Osteoblast (primary cell): ENCODE measurements around the gene CRADD. TPM values are rescaled to one million over a fixed set of nuclear protein-coding genes. Genes with fewer than 3 reads are reported as not detected.
A peak's percentile ranks its signal among the peaks of the same experiment; 100 is the strongest.

Source experiments
- DNase-seq: peaks from one replicate; pipeline ENCODE4 v3.0.0; 2011; ENCODE audit warnings: low spot score, mixed read lengths; ENCODE audit not compliant: insufficient read length; ENCODE audit errors: missing footprints
- H2AFZ ChIP-seq: 2 replicates; pipeline ENCODE4 v1.6.0; 2011; ENCODE audit warnings: mild to moderate bottlenecking, low read length
- H3K27ac ChIP-seq: 2 replicates; pipeline ENCODE4 v1.5.1; 2011; ENCODE audit warnings: mild to moderate bottlenecking, low read depth, low read length, moderate library complexity
- H3K27me3 ChIP-seq: 2 replicates; pipeline ENCODE4 v1.6.0; 2012; ENCODE audit warnings: mild to moderate bottlenecking, control low read depth, inconsistent platforms, low read length, moderate library complexity; ENCODE audit not compliant: insufficient read depth
- H3K36me3 ChIP-seq: 2 replicates; pipeline ENCODE4 v1.5.1; 2011; ENCODE audit warnings: mild to moderate bottlenecking, low read length, control low read depth, moderate library complexity; ENCODE audit not compliant: insufficient read depth
- H3K4me1 ChIP-seq: 2 replicates; pipeline ENCODE4 v1.5.1; 2011; ENCODE audit warnings: mild to moderate bottlenecking, low read length, control low read depth, moderate library complexity; ENCODE audit not compliant: insufficient read depth
- H3K4me2 ChIP-seq: 2 replicates; pipeline ENCODE4 v1.6.0; 2011; ENCODE audit warnings: mild to moderate bottlenecking, low read length; ENCODE audit not compliant: insufficient read depth
- H3K4me3 ChIP-seq: fragments of 200-600 bp; sonication (generic); 3 replicates; pipeline ENCODE4 v1.5.1; 2012; ENCODE audit warnings: mild to moderate bottlenecking, low read length, inconsistent platforms; ENCODE audit not compliant: insufficient read depth
- H3K79me2 ChIP-seq: 2 replicates; pipeline ENCODE4 v1.6.0; 2012; ENCODE audit warnings: mild to moderate bottlenecking, low read length, control low read depth, inconsistent platforms; ENCODE audit not compliant: insufficient read depth
- H3K9me3 ChIP-seq: 2 replicates; pipeline ENCODE4 v1.5.1; 2011; ENCODE audit warnings: low read depth, low read length, control low read depth
- H4K20me1 ChIP-seq: 2 replicates; pipeline ENCODE4 v1.6.0; 2012; ENCODE audit warnings: mild to moderate bottlenecking, low read length, control low read depth; ENCODE audit not compliant: insufficient read depth
- CTCF ChIP-seq: IDR thresholded peaks from 2 replicates; pipeline ENCODE4 v1.5.1; 2011; ENCODE audit warnings: mild to moderate bottlenecking, low read depth, low read length, moderate library complexity; ENCODE audit errors: extremely low read depth
- total RNA-seq: library from RNA; depleted of rRNA; stranded (reverse); fragments of >200 nt; gene quantifications from 2 replicates; pipeline ENCODE4 v1.2.3, GENCODE V29; 2012

The CRADD gene
- total RNA-seq, 1 donor: 15.6 TPM

DNA sequence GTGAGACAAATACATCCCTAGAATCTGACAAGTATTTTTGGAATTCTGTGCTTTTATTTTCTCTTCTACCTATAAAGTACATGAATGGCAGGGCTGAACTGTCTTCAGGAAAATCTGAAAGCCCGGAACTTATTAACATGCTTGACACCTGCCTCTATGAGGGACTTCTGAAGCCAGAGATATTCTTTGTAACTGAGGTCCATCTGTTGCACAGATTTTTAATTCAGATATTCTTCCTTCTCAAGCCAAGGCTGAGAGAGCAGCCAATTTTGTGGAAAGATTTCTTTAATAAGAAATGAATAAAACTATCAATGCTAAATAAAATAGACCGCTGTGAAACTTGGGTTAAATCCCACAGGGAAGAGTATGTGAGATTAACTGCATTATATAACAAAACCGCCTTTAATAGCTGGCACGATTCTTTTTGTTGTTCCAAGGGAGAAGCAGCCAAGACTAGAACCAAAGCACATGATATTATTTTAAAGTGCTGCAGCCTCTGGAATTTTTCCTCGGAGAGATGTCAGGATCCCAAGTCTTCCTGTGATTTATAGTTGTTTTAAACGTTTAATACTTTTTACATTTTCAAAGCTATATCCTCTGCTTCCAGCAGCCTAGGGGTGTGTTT is 148.9 kb downstream of the CRADD start:
- TF ChIP-seq CTCF: no peak
- Histone ChIP-seq H3K4me3 (peak overlapping the region; percentile 8), H3K4me2 (peak overlapping the region; percentile 40), H3K4me1 (peaks cover 39% of the 10 kb centered on the region), H4K20me1 (no peaks in the 10 kb centered on the region), H3K9me3 (no peaks in the 10 kb centered on the region), H3K36me3 (no peaks in the 10 kb centered on the region), H3K27ac (peak overlapping the region; percentile 54), H3K27me3 (no peaks in the 10 kb centered on the region), H2AFZ (peak overlapping the region; percentile 23), H3K79me2 (peaks cover 2% of the 10 kb centered on the region)
- DNase-seq: no peak

- Histone ChIP-seq H3K4me3 (no peak overlapping the region), H3K27ac (no peak overlapping the region), H3K79me2 (peaks cover 2% of the 10 kb centered on the region), H3K27me3 (no peaks in the 10 kb centered on the region), H2AFZ (no peak overlapping the region), H3K36me3 (no peaks in the 10 kb centered on the region), H3K4me2 (no peak overlapping the region), H3K4me1 (peaks cover 39% of the 10 kb centered on the region), H3K9me3 (no peaks in the 10 kb centered on the region), H4K20me1 (no peaks in the 10 kb centered on the region)
- TF ChIP-seq CTCF: no peak
- DNase-seq: no peak
Measured at GRCh38 chr12:93827179-93827578, 150.0 kb downstream of the CRADD start.

DNA sequence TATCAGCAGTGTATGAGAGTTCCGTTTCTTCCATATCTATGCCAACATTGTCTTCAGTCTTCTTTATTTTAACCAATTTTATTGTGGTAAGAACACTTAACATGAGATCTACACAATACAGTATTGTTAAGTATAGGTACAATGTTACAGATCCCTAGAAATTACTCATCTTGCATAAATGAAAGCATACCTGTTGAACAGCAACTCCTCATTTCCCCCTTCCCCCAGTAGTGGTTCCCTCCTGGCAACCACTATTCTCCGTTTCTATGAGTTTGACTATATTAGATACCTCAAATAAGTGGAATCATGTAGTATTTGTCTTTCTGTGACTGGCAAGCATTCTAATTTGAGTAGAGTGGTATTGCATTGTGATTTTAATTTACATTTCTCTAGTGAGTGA is 150.5 kb downstream of the CRADD start:
- no peak overlapping the region for H2AFZ ChIP-seq
- no peak overlapping the region for H3K27ac ChIP-seq
- no peaks in the 10 kb centered on the region for H3K27me3 ChIP-seq
- H3K4me1 ChIP-seq: peaks cover 39% of the 10 kb centered on the region
- no peaks in the 10 kb centered on the region for H3K9me3 ChIP-seq
- no peak for DNase-seq
- H3K4me2 ChIP-seq: no peak overlapping the region
- TF ChIP-seq CTCF: no peak
- H3K36me3 ChIP-seq: no peaks in the 10 kb centered on the region
- no peaks in the 10 kb centered on the region for H4K20me1 ChIP-seq
- H3K79me2 ChIP-seq: peaks cover 2% of the 10 kb centered on the region
- H3K4me3 ChIP-seq: no peak overlapping the region

- peaks cover 2% of the 10 kb centered on the region for H3K79me2 ChIP-seq
- H3K9me3 ChIP-seq: no peaks in the 10 kb centered on the region
- no peak overlapping the region for H3K27ac ChIP-seq
- peaks cover 33% of the 10 kb centered on the region for H3K4me1 ChIP-seq
- no peak for DNase-seq
- H2AFZ ChIP-seq: peak overlapping the region; percentile 35
- no peak for TF ChIP-seq CTCF
- no peaks in the 10 kb centered on the region for H3K36me3 ChIP-seq
- H3K4me3 ChIP-seq: no peak overlapping the region
- H3K4me2 ChIP-seq: no peak overlapping the region
- H3K27me3 ChIP-seq: no peaks in the 10 kb centered on the region
- H4K20me1 ChIP-seq: no peaks in the 10 kb centered on the region
Measured at GRCh38 chr12:93829016-93829415, 151.8 kb downstream of the CRADD start.
